Activated CD4-positive, alpha-beta T cell treated with anti-CD3 and anti-CD28 coated beads for 24 hours (primary cell): ENCODE data around the gene CNR2.
A peak's percentile ranks its signal among the peaks of the same experiment; 100 is the strongest.
"Not testable (repeated sequence)": the region's sequence is repeated elsewhere in the genome, so short reads cannot be mapped to it uniquely, and the experiment has no call there.

Experiments used
- DNase-seq, 2 donors: peaks; one replicate each; pipeline ENCODE4 v3.0.0-alpha.2; 2020; ENCODE audit warnings: low read depth in 2 of 2

CNR2 gene

GRCh38 chr1:23885222-23885621 is 27.9 kb downstream of the CNR2 start:
- no peak for DNase-seq

DNA sequence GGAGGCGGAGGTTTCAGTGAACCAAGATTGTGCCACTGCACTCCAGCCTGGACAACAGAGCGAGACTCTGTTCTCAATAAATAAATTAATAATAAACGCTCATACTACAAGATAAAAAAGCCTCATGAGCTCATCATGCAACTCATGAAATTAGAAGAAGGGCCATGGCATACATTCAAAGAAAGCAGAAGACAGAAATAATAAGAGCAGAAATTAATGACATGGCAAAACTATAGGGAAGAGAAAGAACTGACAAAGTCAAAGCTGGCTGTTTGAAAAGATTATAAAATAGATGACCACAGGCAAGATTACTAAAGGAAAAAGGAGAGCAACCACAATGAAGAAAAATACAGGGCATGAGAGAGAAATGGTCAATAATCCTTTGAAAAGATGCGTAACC is 30.4 kb downstream of the CNR2 start:
- no peak for DNase-seq

- no peak for DNase-seq
These were observed 33.4 kb downstream of the CNR2 start for GRCh38 chr1:23879809-23880208.

GRCh38 chr1:23878668-23879067 is 34.5 kb downstream of the CNR2 start:
- DNase-seq, result no peak

DNA sequence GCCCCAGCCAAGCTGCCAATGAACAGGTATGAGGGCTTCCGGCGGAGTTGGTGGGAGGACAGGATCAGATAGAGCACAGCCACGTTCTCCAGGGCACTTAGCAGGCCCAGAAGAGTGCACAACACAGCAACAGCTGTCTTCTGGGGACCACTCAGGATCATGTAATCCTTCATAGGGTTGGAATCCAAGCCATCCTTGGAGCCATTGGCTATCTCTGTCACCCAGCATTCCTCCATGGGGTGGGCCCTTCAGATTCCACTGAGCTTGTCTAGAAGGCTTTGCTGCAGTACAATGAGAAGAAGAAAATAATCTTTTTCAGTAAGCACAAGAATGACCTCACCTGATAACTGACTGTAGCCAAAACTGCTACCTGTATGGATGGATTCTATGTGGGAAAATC is 37.8 kb downstream of the CNR2 start:
- DNase-seq, result no peak

- DNase-seq, result no peak
These were observed 40.7 kb downstream of the CNR2 start for GRCh38 chr1:23872421-23872820.

DNA sequence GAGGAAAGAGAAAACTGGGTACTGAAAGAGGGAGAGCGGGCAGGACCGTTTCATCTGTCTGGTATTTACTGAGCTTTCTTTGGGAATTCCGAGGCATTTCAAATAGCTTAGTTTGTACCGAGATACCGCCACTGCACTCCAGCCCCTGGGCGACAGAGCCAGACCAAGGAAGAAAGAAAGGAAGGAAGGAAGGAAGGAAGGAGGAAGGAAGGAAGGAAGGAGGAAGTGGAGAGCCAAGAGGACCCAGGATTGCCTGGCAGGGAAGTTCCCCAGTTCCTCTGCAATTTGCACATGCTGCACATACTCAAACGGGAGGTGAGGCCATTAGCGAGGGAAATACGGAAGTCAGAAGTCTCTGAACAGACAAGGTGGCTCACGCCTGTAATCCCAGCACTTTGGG is 44.1 kb downstream of the CNR2 start:
- no peak for DNase-seq

GRCh38 chr1:23868557-23869016 is 44.6 kb downstream of the CNR2 start:
- DNase-seq, result no peak

GRCh38 chr1:23867895-23868556 is 45.1 kb downstream of the CNR2 start, which contains the start of gene FUCA1:
TSS of gene FUCA1 (minus strand) at chr1:23868290. CDS start at chr1:23868286, 4 bp downstream.
- DNase-seq, result peak; percentile 89 to 91

- no peak for DNase-seq
These were observed 45.6 kb downstream of the CNR2 start for GRCh38 chr1:23867542-23867894.

GRCh38 chr1:23865543-23865930 is 47.6 kb downstream of the CNR2 start:
- DNase-seq, result no peak

GRCh38 chr1:23864801-23865542 is 48.2 kb downstream of the CNR2 start:
- no peak for DNase-seq

DNA sequence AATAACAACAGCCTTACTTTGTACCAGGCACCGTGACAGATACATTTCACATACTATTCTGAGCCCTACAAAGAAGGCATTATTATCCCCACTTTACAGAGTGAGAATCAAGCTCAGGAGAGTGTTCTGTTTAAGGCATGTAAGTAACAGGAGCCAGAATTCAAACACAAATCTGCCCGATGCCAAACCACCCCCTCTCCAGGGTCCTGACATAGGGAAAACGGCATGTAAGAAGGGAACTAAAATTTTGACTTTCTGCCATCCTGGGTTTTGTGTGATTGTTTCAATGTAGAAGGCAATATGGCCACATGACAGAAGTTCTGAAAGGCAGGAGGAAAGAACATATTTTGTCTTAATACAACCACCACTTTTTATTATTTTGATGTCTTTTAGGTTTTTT is 50.5 kb downstream of the CNR2 start:
- DNase-seq, result no peak

DNA sequence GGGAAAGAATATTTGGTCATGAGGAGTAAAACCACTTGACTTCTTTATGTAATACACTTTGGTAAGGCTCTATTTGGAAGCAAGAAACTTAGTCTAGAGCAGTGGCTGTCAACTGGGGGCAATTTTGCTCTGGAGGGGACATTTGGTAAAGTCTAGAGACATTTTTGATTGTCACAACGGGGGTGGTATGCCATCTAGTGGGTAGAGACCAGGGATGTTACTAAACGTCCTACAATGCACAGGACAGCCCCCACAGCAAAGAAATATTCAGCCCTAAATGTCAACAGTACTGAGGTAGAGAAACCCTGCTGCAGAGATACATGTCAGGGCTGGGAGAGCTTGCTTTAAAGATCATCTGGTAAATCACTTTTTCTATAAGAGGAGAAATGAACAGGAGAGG is 58.6 kb downstream of the CNR2 start:
- no peak for DNase-seq

DNA sequence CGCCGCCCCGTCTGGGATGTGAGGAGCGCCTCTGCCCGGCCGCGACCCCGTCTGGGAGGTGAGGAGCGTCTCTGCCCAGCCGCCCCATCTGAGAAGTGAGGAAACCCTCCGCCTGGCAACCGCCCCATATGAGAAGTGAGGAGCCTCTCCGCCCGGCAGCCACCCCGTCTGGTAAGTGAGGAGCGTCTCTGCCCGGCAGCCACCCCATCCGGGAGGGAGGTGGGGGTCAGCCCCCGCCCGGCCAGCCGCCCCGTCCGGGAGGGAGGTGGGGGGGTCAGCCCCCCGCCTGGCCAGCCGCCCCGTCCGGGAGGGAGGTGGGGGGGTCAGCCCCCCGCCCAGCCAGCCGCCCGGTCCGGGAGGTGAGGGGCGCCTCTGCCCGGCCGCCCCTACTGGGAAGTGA is 60.0 kb downstream of the CNR2 start:
- DNase-seq, result not testable (repeated sequence)

- DNase-seq, result not testable (repeated sequence)
These were observed 61.8 kb downstream of the CNR2 start for GRCh38 chr1:23851406-23851805.

GRCh38 chr1:23848673-23849616 is 64.2 kb downstream of the CNR2 start:
- no peak for DNase-seq

- DNase-seq, result not testable (repeated sequence)
These were observed 65.6 kb downstream of the CNR2 start for GRCh38 chr1:23847482-23848095.

DNA sequence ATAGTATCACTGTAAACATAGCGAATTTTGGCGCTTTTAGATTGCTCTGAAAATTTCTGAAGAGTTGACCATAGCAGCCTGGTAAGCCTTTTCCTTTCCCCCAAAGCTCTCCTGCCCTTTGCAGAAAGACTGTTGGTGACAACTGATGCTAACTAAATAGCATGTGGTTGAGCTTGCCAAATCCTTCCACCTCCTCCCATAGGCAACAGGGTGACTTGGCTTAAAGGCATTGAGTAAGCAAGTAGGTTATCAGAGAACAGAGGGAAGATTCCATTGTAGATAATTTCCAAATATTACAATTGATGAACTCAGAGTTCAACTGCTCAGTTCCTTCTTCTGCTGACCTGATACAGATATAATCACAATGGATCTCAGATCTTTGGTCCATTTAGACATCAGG is 68.0 kb downstream of the CNR2 start:
- no peak for DNase-seq

DNA sequence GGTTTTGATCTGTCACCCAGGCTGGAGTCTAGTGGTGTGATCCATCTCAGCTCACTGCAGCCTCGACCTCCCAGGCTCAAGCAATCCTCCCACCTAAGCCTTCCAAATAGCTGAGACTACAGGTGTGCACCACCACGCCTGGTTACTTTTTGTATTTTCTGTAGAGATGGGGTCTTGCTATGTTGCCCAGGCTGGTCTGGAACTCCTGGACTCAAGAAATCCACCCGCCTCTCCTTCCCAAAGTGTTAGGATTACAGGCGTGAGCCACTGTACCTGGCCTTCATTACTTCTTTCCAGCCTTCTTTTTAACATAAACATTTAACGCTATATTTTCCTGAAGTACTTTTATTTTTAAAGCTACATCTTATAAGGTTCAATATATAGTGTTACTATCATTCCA is 69.5 kb downstream of the CNR2 start:
- no peak for DNase-seq

DNA sequence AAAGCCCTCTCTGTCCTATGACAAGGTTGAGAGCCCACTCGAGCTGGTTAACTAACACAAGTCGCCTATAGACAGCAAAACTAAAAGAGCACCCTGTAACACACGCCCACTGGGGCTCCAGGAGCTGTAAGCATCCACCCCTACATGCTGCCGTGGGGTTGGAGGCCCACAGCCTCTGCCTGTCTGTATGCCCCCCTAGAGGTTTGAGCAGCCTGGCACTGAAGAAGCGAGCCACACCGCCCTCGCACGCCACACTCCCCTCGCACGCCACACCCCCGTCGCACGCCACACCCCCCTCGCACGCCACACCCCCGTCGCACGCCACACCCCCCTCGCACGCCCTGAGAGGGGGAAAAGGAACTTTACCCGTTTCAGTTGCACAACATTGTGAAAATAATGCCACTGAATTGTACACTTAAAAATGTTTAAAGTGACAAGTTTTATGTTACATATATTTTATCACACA is 74.7 kb downstream of the CNR2 start:
- peak; percentile 59 to 60 for DNase-seq

- no peak for DNase-seq
These were observed 75.3 kb downstream of the CNR2 start for GRCh38 chr1:23837908-23838307.
